BJ (cell line): ENCODE data around the gene TEKT5. TPM values are rescaled to one million over a fixed set of nuclear protein-coding genes. Genes with fewer than 3 reads are reported as not detected.
"Not testable (repeated sequence)": the region's sequence is repeated elsewhere in the genome, so short reads cannot be mapped to it uniquely, and the experiment has no call there.

ENCODE experiments used
- CTCF ChIA-PET: fragments of 350-600 bp; formaldehyde crosslinking; extraction: SDS; loops from one replicate; lab custom pipeline; 2021; ENCODE audit warnings: antibody characterized with exemption, inconsistent platforms; lab: Yijun Ruan, JAX
- POLR2A ChIA-PET: fragments of 300-600 bp; sonication (Branson Sonifier 250); formaldehyde crosslinking; extraction: SDS; loops from one replicate; lab custom pipeline; 2021; ENCODE audit warnings: antibody characterized with exemption; lab: Charles Lee
- DNase-seq: peaks from one replicate; pipeline ENCODE4 v3.0.0-alpha.2; 2011; ENCODE audit warnings: low read depth
- H3K27me3 ChIP-seq: 2 replicates; pipeline ENCODE4 v1.6.0; 2011; ENCODE audit warnings: low read length; ENCODE audit not compliant: control insufficient read depth, insufficient read depth
- H3K36me3 ChIP-seq: 2 replicates; pipeline ENCODE4 v1.5.1; 2011; ENCODE audit warnings: low read length; ENCODE audit not compliant: control insufficient read depth, insufficient read depth
- H3K4me3 ChIP-seq: 2 replicates; pipeline ENCODE4 v1.5.1; 2011; ENCODE audit warnings: low read depth, mild to moderate bottlenecking, control low read depth, low read length
- CTCF ChIP-seq: IDR thresholded peaks from 2 replicates; pipeline ENCODE4 v1.5.1; 2011; ENCODE audit warnings: low read depth, mild to moderate bottlenecking, control low read depth, inconsistent platforms, low read length, moderate library complexity; ENCODE audit not compliant: insufficient read depth
- polyA minus RNA-seq: library from RNA; depleted of rRNA, polyadenylated mRNA; stranded (reverse); fragments of >200 nt; gene quantifications from 2 replicates; pipeline ENCODE4 v1.2.3, GENCODE V29; 2011; rRNA and poly(A)+ RNA removed
- polyA plus RNA-seq: library from polyadenylated mRNA; depleted of rRNA; stranded (reverse); fragments of >200 nt; gene quantifications from 2 replicates; pipeline ENCODE4 v1.2.3, GENCODE V29; 2011; rRNA removed

The TEKT5 gene
- not detected in 2 replicates for polyA plus RNA-seq
- 0.15 TPM in 1 of 2 replicates, not detected in the other for polyA minus RNA-seq

DNA sequence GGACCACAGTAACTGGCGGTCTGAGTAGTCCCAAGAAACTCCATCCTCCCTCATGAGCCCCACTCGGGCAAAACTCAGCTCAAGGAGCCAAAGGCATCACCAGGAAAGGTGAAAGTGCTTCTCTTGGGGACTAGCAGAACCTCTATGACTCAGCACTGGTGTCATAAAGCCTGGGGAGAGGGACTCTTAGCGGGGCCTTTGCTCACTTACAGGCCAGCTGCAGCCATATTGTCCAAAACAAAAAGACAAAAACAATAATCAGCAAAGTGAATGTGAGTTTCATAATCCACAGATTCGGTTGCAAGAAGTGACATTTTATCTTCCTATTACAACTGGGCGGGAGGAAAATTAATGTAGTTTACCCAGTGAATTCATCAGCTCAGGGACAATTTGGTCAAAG is at the start of gene TEKT5:
TSS of gene TEKT5 (minus strand) at position 101 of the 400 bp plus-strand sequence. CDS start at position 44, 57 bp downstream.
- Histone ChIP-seq H3K36me3 (no peaks in the 10 kb centered on the region), H3K27me3 (no peaks in the 10 kb centered on the region), H3K4me3 (no peak within 1 kb of the TSS)
- DNase-seq: no peak
- CTCF ChIA-PET: interaction anchor here (0.6 kb wide), 1 partner anchor 180 kb away, joined by 3 read pairs; no protein-coding TSS in a partner anchor
- POLR2A ChIA-PET: no interaction called here
- TF ChIP-seq CTCF: no peak

GRCh38 chr16:10743610-10744369 is 49.1 kb upstream of the TEKT5 start, which contains the start of gene NUBP1:
Gene NUBP1 (plus strand): TSS chr16:10743842. CDS start chr16:10743864, 22 bp downstream.
- H3K27me3 ChIP-seq: no peaks in the 10 kb centered on the region
- peak; percentile 91 for DNase-seq
- ChIA-PET CTCF (interaction anchor here (0.7 to 1.3 kb wide), 9 partner anchors 8 to 457 kb away, joined by 3 to 5 read pairs (median 3); no protein-coding TSS in a partner anchor), POLR2A (interaction anchor here (0.5 to 0.7 kb wide), 4 partner anchors 200 to 1123 kb away, joined by 3 to 5 read pairs (median 4); no protein-coding TSS in a partner anchor)
- H3K36me3 ChIP-seq: no peaks in the 10 kb centered on the region
- H3K4me3 ChIP-seq: peak within 1 kb of the TSS; percentile 46
- no peak for TF ChIP-seq CTCF

DNA sequence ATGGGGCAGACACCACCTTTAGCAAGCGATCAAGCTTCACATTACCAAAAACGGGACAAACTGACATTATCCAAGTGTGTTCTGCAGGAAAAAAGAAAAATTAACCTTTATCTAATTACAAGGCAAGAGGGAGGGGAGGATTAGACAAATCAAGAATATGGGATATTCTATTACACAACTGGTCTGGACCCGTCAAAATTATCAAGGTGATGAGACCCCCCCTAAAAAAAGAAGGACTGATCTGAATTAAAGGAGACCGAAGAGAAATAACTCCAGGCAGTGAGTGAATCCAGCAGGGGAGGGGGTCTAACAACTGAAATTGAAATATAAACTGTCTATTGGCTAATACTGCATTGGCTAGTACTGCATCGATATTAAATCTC is 48.5 kb upstream of the TEKT5 start:
- POLR2A ChIA-PET: no interaction called here
- no peaks in the 10 kb centered on the region for H3K27me3 ChIP-seq
- no peak for TF ChIP-seq CTCF

GRCh38 chr16:10741844-10742243 is 47.1 kb upstream of the TEKT5 start:
- Histone ChIP-seq H3K4me3 (no peak overlapping the region), H3K27me3 (no peaks in the 10 kb centered on the region), H3K36me3 (no peaks in the 10 kb centered on the region)
- no peak for TF ChIP-seq CTCF
- no peak for DNase-seq
- ChIA-PET CTCF (no interaction called here), POLR2A (no interaction called here)

More for the DNA sequence above, 48.5 kb upstream of the TEKT5 start:
- peak overlapping the region; percentile 46 for H3K4me3 ChIP-seq
- H3K36me3 ChIP-seq: no peaks in the 10 kb centered on the region
- CTCF ChIA-PET: interaction anchor here (1.3 kb wide), 1 partner anchor 229 kb away, joined by 4 read pairs; no protein-coding TSS in a partner anchor
- DNase-seq: no peak

- H3K4me3 ChIP-seq, H3K36me3 ChIP-seq, POLR2A ChIA-PET, H3K27me3 ChIP-seq, DNase-seq: not testable (repeated sequence)
- CTCF ChIA-PET: interaction anchor here (6.2 to 7.7 kb wide), 2 partner anchors 219 to 226 kb away, joined by 73 to 83 read pairs; no protein-coding TSS in a partner anchor
These were observed 46.5 kb upstream of the TEKT5 start for GRCh38 chr16:10741249-10741648.
